Fibroblast of lung (primary cell): ENCODE results near the gene CCDC12.

Source experiments
- CTCF ChIP-seq, 2 donors: IDR thresholded peaks in 1 of 2; conservative IDR thresholded peaks in 1 of 2; 1 replicate in 1 of 2; 2 replicates in 1 of 2; pipeline ENCODE4 v1.5.1; 2011 to 2012; ENCODE audit warnings: low read length in 2 of 2, control low read depth in 1 of 2, inconsistent platforms in 1 of 2, low read depth in 1 of 2, mild to moderate bottlenecking in 1 of 2
- EZH2 ChIP-seq: IDR thresholded peaks from 2 replicates; pipeline ENCODE4 v1.5.1; 2012; ENCODE audit warnings: low read length, control low read depth, mild to moderate bottlenecking; ENCODE audit errors: missing control alignments

- TF ChIP-seq EZH2: no peak
- TF ChIP-seq CTCF (conservative IDR thresholded peaks at IDR 0.05 in 1 of 2, IDR thresholded peaks at IDR 0.05 in 1 of 2; ENCODE audit: low read depth in 1 of 2, low read length in 2 of 2): no peak
Observed at GRCh38 chr3:46950177-46950576, 26.4 kb downstream of the CCDC12 start.
